HT1080 (cell line): Measurements from ENCODE around the gene LTC4S. TPM values are rescaled to one million over a fixed set of nuclear protein-coding genes. Genes with fewer than 3 reads are reported as not detected.
A peak's percentile ranks its signal among the peaks of the same experiment; 100 is the strongest.
"Not testable (repeated sequence)": the region's sequence is repeated elsewhere in the genome, so short reads cannot be mapped to it uniquely, and the experiment has no call there.

ENCODE experiments used
- DNase-seq: peaks from one replicate; pipeline ENCODE4 v3.0.0-alpha.2; 2015; ENCODE audit warnings: low read depth
- polyA plus RNA-seq, 2 experiments: library from polyadenylated mRNA; depleted of rRNA; stranded (reverse); fragments of >200 nt; gene quantifications; 2 replicates each; pipeline ENCODE4 v1.2.3, GENCODE V29; 2015
- total RNA-seq: library from RNA; depleted of rRNA; stranded (reverse); fragments of >200 nt; shearing (Covaris generic); gene quantifications from 2 replicates; pipeline ENCODE4 v1.2.3, GENCODE V29; 2014; rRNA removed

The LTC4S gene, protein sequence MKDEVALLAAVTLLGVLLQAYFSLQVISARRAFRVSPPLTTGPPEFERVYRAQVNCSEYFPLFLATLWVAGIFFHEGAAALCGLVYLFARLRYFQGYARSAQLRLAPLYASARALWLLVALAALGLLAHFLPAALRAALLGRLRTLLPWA
- 1.2 TPM in 1 of 2 replicates, not detected in the other for total RNA-seq
- polyA plus RNA-seq (2015; cell fraction: cytosol; rRNA removed) = 0.61 TPM in 1 of 2 replicates, not detected in the other
- polyA plus RNA-seq (2015; cell fraction: nucleus; rRNA removed) = 0.17 and 1.2 TPM in 2 replicates

DNA sequence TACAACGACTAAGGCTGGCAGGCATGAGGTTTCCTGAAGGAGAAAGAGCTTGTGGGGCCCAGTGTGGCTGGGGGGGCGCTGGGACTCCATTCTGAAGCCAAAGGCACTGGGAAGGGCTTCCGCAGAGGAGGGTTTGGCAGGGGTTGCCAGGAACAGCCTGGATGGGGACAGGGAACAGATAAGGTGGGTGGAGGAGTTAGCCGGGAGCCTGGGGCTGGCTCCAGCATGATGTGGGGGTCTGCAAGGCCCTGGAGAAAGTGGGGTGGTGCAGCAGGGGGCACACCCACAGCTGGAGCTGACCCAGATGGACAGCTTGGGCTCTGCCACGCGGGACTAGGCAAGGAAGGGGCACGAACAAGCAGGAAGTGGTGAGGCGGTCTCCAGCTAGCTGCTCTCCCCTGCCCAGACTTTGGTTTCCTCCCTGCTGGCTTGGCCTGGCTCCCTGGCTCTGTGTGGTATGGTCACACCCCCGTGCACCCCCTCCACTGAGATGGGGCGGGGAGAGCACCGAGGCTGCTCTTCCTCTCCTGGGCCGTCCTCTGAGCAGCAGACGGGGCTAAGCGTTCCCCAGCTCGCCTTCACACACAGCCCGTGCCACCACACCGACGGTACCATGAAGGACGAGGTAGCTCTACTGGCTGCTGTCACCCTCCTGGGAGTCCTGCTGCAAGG lies at the start of gene LTC4S:
TSS of gene LTC4S (plus strand) at position 519 of the 672 bp plus-strand sequence. CDS start at position 614, 95 bp downstream.
- peak; percentile 42 for DNase-seq

DNA sequence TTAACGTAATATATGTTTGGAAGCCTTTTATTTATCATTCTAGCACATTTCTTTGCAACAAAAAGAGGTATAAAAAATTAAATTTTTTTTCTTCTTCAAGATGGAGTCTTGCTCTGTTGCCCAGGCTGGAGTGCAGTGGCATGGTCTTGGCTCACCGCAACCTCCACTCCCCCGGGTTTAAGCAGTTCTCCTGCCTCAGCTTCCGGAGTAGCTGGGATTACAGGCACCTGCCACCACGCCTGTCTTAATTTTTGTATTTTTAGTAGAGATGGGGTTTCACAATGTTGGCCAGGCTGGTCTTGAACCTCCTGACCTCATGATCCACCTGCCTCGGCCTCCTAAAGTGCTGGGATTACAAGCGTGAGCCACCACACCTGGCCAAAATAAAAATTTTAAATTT lies 49.7 kb upstream of the LTC4S start:
- DNase-seq = not testable (repeated sequence)

DNA sequence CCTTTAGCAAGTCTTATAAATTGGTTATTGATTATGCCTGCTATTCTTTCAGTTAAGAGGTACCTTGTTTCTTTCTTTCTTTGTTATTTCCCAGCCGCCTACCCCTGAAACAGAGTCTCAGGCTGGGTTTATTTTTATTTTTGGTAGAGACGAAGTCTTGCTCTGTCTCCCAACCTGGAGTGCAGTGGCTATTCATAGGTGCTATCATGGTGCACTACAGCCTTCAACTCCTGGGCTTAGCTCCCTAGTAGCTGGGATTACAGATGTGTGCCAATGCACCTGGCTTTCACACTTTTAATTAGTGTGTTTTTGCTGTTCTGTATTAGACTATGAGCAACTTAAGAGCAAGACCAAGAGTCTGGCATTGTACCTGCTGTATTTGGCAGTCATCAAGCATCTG lies 46.9 kb upstream of the LTC4S start:
- DNase-seq = no peak

DNA sequence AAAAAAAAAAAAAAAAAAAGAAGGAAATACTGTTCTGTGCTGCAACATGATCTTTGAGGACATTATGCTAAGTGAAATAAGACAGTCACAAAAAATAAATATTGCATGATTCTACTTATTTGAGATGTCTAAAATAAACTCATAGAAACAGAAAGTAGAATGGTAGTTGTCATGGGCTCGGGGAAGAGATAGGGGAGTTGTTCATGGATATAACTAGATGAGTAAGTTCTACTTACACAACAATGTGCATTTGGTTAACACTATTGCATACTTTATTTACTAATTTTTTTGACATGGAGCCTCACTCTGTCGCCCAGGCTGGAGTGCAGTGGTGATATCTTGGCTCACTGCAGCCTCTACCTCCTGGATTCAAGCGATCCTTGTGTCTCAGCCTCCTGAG lies 46.0 kb upstream of the LTC4S start:
- no peak for DNase-seq

DNA sequence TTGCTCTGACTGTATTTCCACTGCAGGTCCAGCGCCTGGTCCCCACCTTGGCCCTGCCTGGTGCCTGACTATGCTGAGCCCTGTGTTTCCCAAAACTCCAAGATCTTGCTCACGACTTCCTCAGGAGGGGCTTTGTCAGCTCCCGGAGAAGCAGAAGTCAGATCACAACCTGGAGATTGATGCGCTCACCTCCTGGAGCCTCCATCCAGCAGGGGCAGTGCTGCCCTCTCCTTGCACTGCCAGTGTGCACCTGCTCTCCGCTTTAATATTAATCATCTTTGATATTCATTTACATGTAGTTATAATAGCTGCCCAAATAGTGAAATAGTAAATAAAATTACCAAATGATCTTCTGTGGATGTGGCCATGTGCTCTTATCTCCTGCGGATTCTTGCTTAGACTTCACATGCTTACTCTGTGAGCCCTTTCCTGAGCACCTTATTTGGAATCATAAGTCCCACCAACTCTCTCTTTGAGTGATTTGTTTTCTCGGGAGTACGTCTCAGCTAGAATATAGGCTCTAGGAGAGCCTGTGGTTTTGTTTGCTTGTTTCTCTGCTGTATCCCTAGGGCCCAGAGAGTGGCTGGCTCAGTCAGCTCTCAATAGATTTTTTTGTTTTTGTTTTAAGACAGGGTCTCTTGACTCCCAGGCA lies 43.8 kb upstream of the LTC4S start:
- DNase-seq = no peak

DNA sequence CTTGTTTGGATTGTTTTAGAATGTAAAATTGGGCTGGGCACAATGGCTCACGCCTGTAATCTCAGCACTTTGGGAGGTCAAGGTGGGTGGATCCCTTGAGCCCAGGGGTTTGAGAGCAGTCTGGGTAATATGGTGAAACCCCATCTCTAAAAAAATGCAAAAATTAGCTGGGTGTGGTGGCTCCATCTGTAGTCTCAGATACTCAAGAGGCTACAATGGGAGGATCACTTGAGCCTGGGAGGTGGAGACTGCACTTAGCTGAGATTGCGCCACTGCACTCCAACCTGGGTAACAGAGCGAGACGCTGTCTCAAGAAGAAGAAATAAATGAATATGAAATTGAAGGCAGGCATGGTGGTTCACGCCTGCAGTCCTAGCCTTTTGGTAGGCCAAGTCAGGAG lies 39.8 kb upstream of the LTC4S start:
- DNase-seq = no peak

DNA sequence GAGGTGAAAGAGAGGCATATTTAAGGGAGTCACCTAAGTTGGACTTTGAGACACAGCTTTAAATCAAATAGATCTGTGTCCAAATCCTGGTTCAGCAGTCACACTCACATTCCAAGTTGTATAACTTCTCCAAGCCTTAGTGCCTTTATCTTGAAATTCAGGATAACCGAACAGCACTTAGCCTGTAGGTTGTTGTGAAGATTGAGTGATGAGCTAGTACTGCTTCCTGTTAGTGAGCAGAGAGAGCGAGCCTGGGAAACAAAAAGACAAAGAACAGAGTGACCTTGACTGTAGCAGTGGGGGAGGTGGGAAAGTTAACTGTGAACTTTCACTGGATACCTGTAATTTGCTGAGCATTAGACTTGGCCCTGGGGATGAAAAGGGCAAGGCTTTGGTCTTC lies 38.8 kb upstream of the LTC4S start:
- DNase-seq = no peak

DNA sequence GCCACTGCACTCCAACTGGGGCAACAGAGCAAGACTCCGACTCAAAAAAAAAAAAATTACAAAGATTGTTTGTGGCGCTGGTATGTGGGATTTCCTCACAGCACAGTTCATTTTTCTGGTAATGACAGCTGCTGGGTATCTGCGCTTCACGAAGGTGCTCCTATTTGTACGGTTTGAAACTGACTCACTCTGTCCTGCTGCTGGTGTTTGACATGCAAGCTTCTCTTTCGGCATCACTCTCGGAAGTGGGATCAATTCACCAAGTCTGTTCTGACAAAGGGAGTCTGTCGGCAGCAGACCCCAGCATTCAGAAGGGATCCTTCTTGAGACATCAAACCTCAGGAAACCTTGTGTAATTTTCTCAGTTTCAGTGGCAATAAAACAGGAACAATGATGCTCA lies 34.8 kb upstream of the LTC4S start:
- no peak for DNase-seq

DNA sequence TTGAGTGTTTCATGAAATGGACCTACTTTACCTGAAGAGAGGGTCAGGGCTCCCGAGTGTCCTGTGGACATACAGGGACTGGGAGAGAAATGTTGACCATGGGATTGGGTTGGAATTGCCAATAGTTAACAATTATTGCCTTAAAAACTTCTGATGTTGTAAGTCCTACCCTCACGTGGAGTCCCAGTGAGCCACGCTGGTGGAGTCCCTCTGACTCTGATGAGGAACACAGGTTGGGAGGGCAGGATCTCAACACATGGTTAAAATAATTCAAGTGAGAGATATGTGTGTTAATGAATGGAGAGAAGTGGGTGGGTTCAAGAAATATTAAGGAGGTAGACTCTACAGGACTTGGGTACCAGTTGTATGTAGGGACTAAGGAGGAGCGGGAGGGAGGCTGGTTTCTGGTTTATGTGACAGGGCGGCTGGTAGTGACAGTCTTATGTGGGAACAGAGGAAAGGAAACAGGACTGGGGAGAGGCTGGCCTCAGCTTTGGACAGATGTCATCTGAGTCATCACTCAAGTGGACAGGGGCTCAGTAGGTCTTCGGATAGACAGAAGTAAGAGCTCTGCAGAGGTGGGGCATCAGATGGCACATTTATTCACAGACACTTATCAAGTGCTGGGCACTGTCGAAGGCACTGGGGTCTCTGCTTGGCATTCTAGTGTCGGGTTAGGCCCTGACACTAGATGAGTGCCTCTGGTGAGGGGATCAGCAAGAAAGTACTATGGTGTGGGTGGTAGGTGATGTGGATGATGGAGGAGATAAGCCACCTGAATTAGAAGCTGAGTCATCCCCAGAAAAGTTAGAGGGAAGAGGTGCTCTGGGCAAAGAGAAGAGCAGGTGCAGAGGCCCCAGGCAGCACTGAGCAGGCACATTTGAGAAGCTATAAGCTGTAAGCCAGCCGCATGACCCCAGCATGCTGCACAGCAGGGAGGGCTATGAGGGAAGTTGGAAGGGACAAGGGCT lies 33.9 kb upstream of the LTC4S start:
- DNase-seq = no peak

DNA sequence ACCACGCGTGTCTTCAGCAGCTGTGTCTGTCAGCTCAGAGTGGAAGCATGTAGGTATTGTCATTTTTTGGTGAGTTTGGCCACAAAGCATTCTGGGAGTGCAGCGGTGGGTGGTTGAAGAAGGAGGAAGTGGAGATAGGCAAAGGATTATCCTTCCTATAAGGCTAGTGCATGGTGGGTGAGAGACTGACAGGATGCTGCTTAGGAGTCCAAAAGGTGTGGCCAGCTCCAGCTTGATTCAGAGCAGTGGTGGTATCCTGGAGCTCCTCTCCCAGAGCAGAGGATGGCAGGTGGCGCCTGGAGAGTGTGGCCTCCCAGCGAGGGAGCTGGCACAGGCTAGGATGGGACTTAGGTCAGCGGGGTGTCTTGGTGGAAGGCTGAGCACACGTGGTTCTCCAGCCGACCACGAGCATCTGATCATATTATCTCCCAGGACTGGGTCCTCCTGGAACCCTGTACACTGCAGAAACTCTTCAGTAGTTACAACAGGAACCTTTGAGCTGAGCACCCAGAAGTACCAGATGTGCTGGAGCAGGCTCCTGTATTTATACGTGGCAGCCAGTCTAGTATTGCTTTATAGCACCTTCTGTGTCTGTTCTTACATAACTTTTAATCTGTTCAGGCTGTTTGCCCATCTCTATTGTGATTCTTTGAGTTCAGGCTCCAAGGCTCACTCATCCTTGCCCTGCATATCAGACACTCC lies 31.6 kb upstream of the LTC4S start:
- peak; percentile 37 for DNase-seq

DNA sequence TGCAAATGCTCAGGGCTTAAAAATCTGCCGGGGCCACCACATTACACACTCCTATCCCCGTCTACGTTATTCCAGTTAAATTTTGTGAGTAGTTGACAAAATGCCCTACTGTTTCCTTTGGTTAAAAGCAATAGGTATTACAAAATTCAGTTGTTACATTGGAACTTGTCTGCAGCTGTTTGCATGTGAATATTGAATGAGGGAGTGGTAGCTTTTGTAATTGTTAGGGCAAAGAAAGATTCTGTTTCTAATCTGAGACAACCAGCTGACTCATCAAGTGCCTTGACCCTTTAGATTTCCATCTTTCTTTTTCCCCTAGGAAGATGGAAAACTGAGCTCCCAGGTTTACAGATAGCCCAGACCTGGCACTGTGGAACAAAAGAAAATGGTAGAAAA lies 31.0 kb upstream of the LTC4S start:
- DNase-seq = peak; percentile 65

DNA sequence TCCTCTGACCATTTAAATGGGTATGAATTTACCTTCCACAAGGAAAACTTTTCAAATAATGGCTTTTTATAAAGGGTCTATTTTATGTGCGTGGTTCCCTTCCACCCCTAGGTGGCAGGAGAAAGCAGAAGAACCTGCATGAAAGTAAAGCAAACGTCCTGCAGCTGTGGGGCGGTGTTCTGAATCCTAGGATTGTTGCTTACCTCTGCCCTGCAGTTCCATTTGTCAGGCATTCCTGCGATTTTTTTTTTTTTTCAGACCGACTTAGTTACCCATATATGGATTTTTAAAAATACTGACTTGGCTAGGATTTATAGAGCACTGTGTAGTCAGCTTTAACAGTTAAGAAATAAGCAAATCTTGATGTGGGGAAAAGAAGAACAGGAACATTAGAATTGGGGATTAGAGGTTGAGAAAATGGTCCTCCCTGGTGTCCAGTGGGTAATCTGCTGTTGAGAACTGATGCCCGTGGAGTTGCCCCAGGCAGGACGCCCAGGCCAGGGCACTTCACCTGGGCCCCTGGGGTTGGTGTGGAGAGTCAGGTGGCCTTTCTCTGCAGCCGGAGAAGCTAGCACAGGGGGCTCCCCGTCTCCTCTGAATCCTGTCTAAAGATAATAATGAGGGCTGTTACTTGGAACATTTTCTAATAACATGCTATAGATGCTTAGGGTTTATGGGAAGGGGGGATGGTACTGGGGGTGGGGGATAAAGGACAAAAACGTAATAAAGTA lies 30.4 kb upstream of the LTC4S start:
- DNase-seq = peak; percentile 76

DNA sequence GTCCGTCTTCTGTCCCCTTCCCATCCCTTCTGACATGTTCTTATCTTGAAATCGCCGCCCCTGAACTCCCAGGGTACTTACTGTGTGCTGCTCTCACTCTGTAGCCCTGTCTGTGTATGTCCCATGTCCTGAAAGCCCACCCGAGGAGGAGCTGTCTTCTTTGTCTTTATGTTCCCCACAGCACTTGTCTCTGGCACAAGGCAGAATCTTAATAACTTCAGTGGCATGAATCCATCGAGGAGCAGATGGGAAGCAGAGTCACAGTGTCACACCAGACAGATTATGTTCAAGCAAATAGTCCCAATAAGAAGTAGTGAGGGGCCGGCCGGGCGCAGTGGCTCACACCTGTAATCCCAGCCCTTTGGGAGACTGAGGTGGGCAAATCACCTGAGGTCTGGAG lies 29.7 kb upstream of the LTC4S start:
- DNase-seq = no peak

DNA sequence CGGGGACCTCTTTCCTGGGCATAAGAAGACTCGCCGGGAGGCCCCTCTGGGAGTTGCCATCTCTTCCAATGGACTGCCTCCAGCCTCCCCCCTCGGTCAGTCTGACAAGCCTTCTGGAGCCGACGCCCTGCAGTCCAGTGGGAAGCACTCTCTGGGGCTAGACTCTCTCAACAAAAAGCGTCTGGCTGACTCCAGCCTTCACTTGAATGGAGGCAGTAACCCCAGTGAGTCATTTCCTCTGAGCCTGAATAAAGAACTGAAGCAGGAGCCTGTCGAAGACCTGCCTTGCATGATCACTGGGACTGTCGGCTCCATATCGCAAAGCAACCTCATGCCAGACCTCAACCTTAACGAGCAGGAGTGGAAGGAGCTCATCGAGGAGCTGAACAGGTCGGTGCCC lies 28.4 kb upstream of the LTC4S start:
- peak; percentile 95 for DNase-seq

DNA sequence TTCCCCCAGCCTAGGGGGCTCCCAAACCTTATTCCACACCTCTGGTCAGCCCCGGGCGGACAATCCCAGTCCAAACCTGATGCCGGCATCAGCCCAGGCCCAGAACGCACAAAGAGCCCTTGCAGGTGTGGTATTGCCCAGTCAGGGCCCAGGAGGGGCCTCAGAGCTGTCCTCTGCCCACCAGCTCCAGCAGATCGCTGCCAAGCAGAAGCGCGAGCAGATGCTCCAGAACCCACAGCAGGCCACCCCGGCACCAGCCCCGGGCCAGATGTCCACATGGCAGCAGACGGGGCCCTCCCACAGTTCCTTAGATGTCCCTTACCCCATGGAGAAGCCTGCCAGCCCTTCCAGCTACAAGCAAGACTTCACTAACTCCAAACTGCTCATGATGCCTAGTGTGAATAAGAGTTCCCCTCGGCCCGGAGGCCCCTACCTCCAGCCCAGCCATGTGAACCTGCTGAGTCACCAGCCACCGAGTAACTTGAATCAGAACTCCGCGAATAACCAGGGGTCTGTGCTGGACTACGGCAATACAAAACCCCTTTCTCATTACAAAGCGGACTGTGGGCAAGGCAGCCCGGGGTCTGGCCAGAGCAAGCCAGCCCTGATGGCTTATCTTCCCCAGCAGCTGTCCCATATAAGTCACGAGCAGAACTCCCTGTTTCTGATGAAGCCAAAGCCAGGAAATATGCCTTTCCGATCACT lies 27.6 kb upstream of the LTC4S start:
- peak; percentile 62 for DNase-seq

DNA sequence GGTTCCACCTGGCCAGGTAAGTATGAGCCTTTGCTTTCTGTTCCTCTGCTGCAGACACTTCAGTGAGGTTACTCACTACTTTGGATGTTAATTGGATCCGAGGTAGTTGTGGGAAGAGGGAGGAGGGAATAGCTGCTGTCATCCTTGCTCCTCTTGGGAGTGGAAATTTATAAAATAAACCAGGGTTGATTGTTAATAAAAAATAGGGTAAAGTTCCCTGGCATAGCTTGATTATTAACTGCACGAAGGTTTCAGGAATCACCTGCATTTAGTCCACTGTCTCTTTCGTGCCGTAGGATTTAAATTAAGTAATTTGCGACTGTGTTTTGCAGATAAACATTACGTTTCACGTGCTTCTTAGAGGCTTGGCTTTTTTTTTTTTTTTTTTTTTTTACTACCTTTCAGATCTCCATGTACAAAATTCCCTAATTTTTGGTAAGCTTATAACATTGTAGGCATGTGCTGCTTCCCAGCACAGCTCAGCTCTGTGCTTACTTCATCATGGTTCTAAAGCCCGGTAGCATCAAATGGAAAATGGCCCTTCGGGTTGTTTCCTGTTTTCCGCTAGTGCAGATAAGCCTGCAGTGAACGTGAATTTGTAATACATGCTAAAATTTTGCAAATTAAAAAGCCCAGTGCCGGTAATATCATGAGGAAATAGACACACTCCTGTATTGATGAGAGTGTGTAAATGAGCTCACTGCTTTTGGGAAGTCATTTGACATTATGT lies 26.9 kb upstream of the LTC4S start:
- no peak for DNase-seq

DNA sequence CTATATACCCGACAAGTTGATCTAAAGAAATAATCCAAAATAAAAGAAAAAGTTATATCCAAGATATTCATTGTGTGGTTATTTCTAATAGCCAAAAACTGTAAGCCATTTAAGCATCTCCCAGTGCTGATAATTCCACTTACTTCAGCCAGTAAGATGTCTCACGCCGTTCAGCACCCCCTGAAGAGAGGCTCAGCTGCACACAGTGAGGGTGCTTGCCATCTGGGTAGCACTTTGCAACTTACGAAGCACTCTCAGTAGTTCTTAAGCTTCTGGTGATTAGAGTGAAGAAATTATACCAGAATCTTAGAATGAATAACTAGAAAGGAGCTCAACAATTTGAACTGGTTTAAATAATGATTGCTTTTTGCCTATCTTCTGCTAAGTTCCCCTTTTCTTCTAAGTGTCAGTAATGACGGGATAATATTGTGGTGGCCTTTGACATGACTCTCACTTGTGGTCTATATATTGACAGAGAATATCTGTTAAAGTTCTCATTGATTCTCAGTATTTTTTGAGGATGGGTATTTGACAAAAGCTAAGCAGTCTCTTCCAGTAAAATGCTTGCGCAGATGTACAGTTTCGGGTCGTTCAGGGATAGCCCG lies 26.2 kb upstream of the LTC4S start:
- DNase-seq = no peak

DNA sequence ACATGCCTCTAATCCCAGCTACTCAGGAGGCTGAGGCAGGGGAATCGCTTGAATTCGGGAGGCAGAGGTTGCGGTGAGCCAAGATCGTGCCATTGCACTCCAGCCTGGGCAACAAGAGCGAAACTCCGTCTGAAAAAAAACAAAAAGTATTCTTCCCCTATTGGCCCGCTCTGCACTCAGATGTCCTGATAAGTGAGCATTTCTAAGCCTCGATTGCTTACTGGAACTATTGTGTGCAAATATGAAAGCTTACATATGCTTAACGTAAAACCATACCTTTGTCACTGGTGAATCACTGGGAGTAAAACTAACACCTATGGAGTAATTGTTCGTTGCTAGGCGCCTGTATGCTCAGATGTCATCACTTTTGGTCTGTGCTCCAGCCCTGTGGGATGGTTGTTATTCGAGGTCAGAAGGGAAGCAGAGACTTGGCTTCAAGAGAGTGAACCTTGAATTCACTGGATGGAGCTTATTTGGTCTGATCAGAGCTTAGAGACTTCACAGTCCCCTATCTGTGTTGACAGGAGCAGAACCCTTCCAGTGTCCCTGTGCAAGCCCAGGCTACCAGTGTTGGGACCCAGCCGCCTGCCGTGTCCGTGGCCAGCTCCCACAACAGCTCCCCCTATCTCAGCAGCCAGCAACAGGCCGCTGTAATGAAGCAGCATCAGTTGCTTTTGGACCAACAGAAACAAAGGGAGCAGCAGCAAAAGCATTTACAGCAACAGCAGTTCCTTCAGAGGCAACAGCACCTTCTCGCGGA lies 25.3 kb upstream of the LTC4S start:
- no peak for DNase-seq
